Testis (tissue), 3 donors: ENCODE data around the gene TMEM117. TPM values are rescaled to one million over a fixed set of nuclear protein-coding genes. Genes with fewer than 3 reads are reported as not detected.

Experiments
- DNase-seq: peaks from one replicate; pipeline ENCODE4 v3.0.0-alpha.2; 2019
- H3K27ac ChIP-seq, 2 donors: fragments of 200-600 bp; sonication (generic); one replicate each; pipeline ENCODE4 v1.5.1; 2019
- H3K27me3 ChIP-seq: fragments of 200-600 bp; sonication (generic); one replicate; pipeline ENCODE4 v1.5.1; 2019
- H3K36me3 ChIP-seq: fragments of 200-600 bp; sonication (generic); one replicate; pipeline ENCODE4 v1.5.1; 2017; ENCODE audit warnings: low read depth; ENCODE audit errors: missing control alignments
- H3K4me1 ChIP-seq: fragments of 200-600 bp; sonication (generic); one replicate; pipeline ENCODE4 v1.5.1; 2019
- H3K4me3 ChIP-seq, 2 donors: fragments of 200-600 bp; sonication (generic); one replicate each; pipeline ENCODE4 v1.5.1; 2017 to 2019
- H3K9me3 ChIP-seq: fragments of 200-600 bp; sonication (generic); one replicate; pipeline ENCODE4 v1.5.1; 2017
- POLR2A ChIP-seq: fragments of 450-650 bp; IDR thresholded peaks from one replicate; pipeline ENCODE4 v1.6.1; 2017; ENCODE audit warnings: antibody characterized with exemption, mild to moderate bottlenecking, moderate library complexity
- WGBS, 2 donors: methylation state at CpG; one replicate each; pipeline ENCODE4 v1.1.5; 2018; 5-methylcytosine and 5-hydroxymethylcytosine counted together
- intact Hi-C: fragments of 100-400 bp; cut with DNase I; formaldehyde crosslinking; loops from one replicate; pipeline ENCODE4 v1.15.1; 2023; ENCODE audit warnings: low total_unique reads
- polyA plus RNA-seq: library from polyadenylated mRNA; stranded (reverse); fragments of 350-450 nt; fragmentation: Illumina TruSeq; extraction: RNeasy Lipid Tissue Mini Kit (QIAGEN cat#74804); gene quantifications from one replicate; pipeline ENCODE4 v1.2.3, GENCODE V29; 2014; ENCODE audit warnings: low read depth, low replicate concordance; ENCODE audit not compliant: insufficient read depth
- total RNA-seq, 2 donors: library from RNA; depleted of rRNA; stranded (reverse); fragments of >200 nt; gene quantifications; one replicate each; pipeline ENCODE4 v1.2.3, GENCODE V29; 2016
- TF ChIP-seq, protein P1 (sequence below), 3 experiments: fragments of 450-650 bp in 2 of 3; fragments of 200-600 bp in 1 of 3; sonication (generic) in 1 of 3; IDR thresholded peaks; one replicate each; pipeline ENCODE4 v1.5.1; 2016 to 2019; ENCODE audit warnings: antibody characterized with exemption in 3 of 3, mild to moderate bottlenecking in 2 of 3, moderate library complexity in 1 of 3

The TMEM117 gene
- total and polyA plus RNA-seq, 3 donors from 2014 or later = 6.1 to 17.7 (median 14.8) TPM

DNA sequence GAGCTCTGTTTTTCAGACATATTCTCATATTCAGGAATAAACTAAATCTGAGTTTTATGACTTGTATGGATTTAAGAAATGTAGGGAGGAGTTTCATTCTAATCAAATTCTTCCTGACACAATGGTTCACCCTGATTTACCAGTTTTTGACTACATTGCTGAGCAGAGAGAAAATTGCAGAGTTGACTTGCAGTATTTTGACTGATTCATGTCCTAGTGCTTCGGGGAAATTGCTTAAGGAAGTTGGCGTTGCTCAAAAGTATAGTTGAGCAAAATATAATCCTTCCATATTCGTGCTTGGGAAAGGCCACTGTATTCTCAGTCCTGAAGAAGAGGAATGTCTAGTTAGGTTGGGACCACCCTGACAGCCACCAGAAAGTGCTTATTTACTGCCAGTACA is 28.5 kb upstream of the TMEM117 start:
- no peaks in the 10 kb centered on the region for H3K9me3 ChIP-seq
- H3K27me3 ChIP-seq = no peaks in the 10 kb centered on the region
- TF ChIP-seq, protein P1, sequence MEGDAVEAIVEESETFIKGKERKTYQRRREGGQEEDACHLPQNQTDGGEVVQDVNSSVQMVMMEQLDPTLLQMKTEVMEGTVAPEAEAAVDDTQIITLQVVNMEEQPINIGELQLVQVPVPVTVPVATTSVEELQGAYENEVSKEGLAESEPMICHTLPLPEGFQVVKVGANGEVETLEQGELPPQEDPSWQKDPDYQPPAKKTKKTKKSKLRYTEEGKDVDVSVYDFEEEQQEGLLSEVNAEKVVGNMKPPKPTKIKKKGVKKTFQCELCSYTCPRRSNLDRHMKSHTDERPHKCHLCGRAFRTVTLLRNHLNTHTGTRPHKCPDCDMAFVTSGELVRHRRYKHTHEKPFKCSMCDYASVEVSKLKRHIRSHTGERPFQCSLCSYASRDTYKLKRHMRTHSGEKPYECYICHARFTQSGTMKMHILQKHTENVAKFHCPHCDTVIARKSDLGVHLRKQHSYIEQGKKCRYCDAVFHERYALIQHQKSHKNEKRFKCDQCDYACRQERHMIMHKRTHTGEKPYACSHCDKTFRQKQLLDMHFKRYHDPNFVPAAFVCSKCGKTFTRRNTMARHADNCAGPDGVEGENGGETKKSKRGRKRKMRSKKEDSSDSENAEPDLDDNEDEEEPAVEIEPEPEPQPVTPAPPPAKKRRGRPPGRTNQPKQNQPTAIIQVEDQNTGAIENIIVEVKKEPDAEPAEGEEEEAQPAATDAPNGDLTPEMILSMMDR (IDR thresholded peaks at IDR 0.05) = no peak
- TF ChIP-seq POLR2A = no peak
- H3K36me3 ChIP-seq = no peaks in the 10 kb centered on the region
- H3K27ac ChIP-seq = no peak overlapping the region
- no peak overlapping the region for H3K4me3 ChIP-seq
- intact Hi-C loops = no loop called here
- H3K4me1 ChIP-seq = peaks cover 9% of the 10 kb centered on the region
- WGBS, 2 donors = 66 to 82% methylated on average over 3 of the region's 3 CpGs
- DNase-seq = no peak

DNA sequence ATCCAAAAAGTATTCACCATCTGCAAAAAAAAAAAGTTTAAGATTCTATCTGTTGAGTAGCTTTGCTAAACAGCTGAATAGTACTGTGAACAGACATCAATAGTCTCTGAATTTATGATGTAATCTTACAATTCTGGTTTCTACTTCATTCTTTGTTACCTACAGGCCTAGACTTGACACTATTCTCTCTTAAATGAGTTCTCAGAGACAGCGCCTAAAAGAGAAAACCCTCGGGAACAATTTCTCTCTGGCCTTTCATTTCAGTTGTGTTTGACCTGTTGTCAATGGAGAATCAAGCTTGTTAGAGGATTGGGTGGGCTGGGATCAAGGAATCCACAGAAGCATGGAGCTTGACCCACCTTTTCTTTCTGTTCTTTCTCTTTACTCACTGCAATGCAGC is 23.8 kb upstream of the TMEM117 start:
- no peak for TF ChIP-seq POLR2A
- TF ChIP-seq, protein P1 (IDR thresholded peaks at IDR 0.05) = no peak
- 84 to 92% methylated on average over 2 of the region's 2 CpGs for WGBS, 2 donors
- intact Hi-C loops = no loop called here

DNA sequence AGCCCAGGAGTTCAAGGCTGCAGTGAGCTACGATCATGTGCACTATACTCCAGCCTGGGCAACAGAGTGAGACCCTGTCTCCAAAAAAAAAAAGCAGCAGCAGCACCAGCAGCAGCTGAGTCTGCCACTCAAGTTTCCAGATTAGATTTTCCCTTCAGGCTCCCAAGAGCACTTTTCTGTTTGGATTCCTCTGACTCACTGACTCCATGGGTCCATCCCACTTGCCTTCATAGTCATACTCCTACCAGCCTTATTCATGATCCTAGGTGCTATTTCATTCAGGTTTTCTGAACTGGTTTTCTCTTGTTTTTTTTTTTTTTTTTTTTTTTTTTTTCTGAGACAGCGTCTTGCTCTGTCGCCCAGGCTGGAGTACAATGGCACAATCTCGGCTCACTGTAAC is 23.0 kb upstream of the TMEM117 start:
- intact Hi-C loops = no loop called here
- Histone ChIP-seq H3K4me1 (no peaks in the 10 kb centered on the region), H3K9me3 (no peaks in the 10 kb centered on the region), H3K4me3 (no peak overlapping the region), H3K27ac (no peak overlapping the region), H3K36me3 (no peaks in the 10 kb centered on the region), H3K27me3 (no peaks in the 10 kb centered on the region)
- no peak for TF ChIP-seq POLR2A
- TF ChIP-seq, protein P1 (IDR thresholded peaks at IDR 0.05) = no peak
- no peak for DNase-seq
- 80 to 90% methylated on average over 4 of the region's 4 CpGs for WGBS, 2 donors

More for the DNA sequence above, 23.8 kb upstream of the TMEM117 start:
- Histone ChIP-seq H3K4me1 (no peaks in the 10 kb centered on the region), H3K9me3 (no peaks in the 10 kb centered on the region), H3K27me3 (no peaks in the 10 kb centered on the region), H3K27ac (no peak overlapping the region), H3K36me3 (no peaks in the 10 kb centered on the region), H3K4me3 (no peak overlapping the region)
- DNase-seq = no peak

DNA sequence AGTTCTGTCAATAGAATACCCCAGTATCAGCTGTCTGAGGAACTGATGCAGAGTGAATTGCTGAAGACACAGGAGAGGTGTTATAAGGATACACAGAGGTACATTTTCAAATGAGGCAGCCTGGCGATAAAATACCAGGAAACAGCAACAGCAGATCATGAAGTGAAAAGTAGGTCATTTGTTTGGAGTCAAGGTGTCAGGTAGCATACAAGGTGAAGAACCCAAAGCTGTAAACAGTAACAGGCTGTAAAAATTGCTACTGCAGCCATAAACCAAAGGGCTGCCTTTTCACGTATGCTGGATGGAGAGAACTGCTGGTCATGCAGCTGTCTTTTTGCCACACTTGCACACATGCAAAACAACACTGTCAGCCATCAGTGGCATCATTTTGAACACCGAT is 20.5 kb upstream of the TMEM117 start:
- H3K9me3 ChIP-seq = no peaks in the 10 kb centered on the region
- no peaks in the 10 kb centered on the region for H3K36me3 ChIP-seq
- 59 to 68% methylated on average over 3 of the region's 3 CpGs for WGBS, 2 donors
- intact Hi-C loops = no loop called here
- no peaks in the 10 kb centered on the region for H3K4me1 ChIP-seq
- DNase-seq = no peak
- no peaks in the 10 kb centered on the region for H3K27me3 ChIP-seq
- TF ChIP-seq POLR2A = no peak
- TF ChIP-seq, protein P1 (IDR thresholded peaks at IDR 0.05) = no peak
- no peak overlapping the region for H3K4me3 ChIP-seq
- no peak overlapping the region for H3K27ac ChIP-seq

DNA sequence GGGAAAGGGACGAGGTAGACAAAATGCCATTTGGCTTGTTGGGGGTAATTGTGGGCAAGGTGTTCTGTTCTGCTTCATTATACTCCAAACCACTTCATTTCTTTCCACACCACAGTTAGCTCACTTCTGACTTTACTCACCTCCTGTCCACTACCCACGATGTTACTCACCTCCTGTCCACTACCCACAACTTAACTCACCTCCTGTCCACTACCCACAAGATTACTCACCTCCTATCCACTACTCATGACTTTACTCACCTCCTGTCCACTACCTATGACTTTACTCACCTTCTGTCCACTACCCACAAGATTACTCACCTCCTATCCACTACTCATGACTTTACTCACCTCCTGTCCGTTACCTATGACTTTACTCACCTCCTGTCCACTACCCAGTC is 19.7 kb upstream of the TMEM117 start:
- H3K36me3 ChIP-seq = no peaks in the 10 kb centered on the region
- no peak overlapping the region for H3K4me3 ChIP-seq
- TF ChIP-seq, protein P1 (IDR thresholded peaks at IDR 0.05) = no peak
- no peak for TF ChIP-seq POLR2A
- no peaks in the 10 kb centered on the region for H3K4me1 ChIP-seq
- H3K27me3 ChIP-seq = no peaks in the 10 kb centered on the region
- DNase-seq = no peak
- intact Hi-C loops = no loop called here
- no peaks in the 10 kb centered on the region for H3K9me3 ChIP-seq
- no peak overlapping the region for H3K27ac ChIP-seq
- WGBS, 2 donors = 75 to 78% methylated on average over 3 of the region's 3 CpGs
